ENCODE results near the gene R3HDML. TPM values are rescaled to one million over a fixed set of nuclear protein-coding genes. Genes with fewer than 3 reads are reported as not detected.

The R3HDML gene
- total and polyA plus RNA-seq, 9 of the 15 experiments (the other 6 are each of a cell fraction or from before 2014, with no cell fraction given): not detected

DNA sequence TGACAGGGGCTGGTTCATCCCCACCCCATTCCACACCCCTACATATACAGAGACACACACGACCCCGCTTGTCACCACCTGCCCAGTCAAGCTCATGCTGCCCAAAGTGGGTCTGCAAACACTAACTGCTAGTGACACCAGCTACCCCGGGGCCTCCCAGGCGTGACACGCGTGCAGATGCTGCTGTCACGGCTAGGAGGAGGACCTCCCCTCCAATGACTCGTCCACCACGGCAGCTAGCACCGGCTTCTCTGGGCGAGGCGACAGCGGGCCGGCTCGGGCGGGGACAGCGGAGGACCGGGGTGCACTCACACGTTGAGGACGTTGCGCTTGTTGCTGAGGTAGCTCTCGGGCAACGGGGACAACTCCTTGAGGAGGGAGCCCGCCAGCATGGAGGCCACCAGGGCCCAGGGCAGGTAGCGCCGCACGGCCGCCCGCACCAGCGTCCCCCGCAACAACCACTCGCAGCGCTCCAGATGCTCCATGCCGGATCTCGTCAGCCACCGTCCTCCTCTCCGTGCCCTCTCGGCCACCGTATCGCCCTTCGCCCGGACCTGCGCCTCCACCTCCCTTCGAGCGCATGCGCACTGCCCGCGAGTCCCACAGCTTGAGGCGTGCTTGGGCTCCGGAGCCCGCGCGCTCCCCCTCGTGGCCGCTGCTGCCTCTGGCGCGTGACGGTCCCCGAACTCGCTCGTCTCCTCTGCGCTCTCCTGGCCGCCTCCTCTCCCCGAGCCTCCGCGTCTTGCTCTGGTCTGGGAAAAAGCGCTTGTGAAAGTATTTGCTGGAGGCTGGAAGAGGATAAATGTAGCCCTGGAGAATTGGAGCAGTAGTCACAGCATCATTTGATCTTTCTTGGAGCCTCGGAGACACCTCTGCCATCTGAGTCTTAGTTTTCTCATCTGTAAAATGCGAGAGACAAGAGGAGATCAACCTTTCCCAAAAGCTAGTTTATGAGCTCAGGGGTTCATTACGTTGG lies 25.9 kb upstream of the R3HDML start, which contains the start of gene FITM2 (continued):
- TF ChIP-seq, protein P1, sequence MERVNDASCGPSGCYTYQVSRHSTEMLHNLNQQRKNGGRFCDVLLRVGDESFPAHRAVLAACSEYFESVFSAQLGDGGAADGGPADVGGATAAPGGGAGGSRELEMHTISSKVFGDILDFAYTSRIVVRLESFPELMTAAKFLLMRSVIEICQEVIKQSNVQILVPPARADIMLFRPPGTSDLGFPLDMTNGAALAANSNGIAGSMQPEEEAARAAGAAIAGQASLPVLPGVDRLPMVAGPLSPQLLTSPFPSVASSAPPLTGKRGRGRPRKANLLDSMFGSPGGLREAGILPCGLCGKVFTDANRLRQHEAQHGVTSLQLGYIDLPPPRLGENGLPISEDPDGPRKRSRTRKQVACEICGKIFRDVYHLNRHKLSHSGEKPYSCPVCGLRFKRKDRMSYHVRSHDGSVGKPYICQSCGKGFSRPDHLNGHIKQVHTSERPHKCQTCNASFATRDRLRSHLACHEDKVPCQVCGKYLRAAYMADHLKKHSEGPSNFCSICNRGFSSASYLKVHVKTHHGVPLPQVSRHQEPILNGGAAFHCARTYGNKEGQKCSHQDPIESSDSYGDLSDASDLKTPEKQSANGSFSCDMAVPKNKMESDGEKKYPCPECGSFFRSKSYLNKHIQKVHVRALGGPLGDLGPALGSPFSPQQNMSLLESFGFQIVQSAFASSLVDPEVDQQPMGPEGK (CRISPR knock-in tag; IDR thresholded peaks at IDR 0.05; ENCODE audit: borderline replicate concordance): no peak
- TF ChIP-seq, protein P2, sequence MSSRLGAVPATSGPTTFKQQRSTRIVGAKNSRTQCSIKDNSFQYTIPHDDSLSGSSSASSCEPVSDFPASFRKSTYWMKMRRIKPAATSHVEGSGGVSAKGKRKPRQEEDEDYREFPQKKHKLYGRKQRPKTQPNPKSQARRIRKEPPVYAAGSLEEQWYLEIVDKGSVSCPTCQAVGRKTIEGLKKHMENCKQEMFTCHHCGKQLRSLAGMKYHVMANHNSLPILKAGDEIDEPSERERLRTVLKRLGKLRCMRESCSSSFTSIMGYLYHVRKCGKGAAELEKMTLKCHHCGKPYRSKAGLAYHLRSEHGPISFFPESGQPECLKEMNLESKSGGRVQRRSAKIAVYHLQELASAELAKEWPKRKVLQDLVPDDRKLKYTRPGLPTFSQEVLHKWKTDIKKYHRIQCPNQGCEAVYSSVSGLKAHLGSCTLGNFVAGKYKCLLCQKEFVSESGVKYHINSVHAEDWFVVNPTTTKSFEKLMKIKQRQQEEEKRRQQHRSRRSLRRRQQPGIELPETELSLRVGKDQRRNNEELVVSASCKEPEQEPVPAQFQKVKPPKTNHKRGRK (tag; IDR thresholded peaks at IDR 0.05): no peak
- no peak for TF ChIP-seq MAFK (IDR thresholded peaks at IDR 0.05; ENCODE audit: low read length)
- TF ChIP-seq MIER1 (IDR thresholded peaks at IDR 0.05; ENCODE audit: low read depth): no peak
- TF ChIP-seq NR2C2 (CRISPR knock-in tag; IDR thresholded peaks at IDR 0.05): peak; percentile 76; the same call in 1 of the 2 replicates
- peak; percentile 47; the same call in 1 of the 2 replicates for TF ChIP-seq NR2C2 (tag; IDR thresholded peaks at IDR 0.05)
- TF ChIP-seq PCBP1 (IDR thresholded peaks at IDR 0.05; ENCODE audit: low read depth, low read length, poor library complexity, severe bottlenecking): no peak
- no peak for TF ChIP-seq SAFB2 (IDR thresholded peaks at IDR 0.05; ENCODE audit: borderline replicate concordance, low read depth, low read length, severe bottlenecking)
- peak; percentile 86 for TF ChIP-seq BHLHE40 (IDR thresholded peaks at IDR 0.05; ENCODE audit: low read length)
- TF ChIP-seq FIP1L1 (IDR thresholded peaks at IDR 0.05; ENCODE audit: low read depth, low read length, poor library complexity, severe bottlenecking): peak; percentile 79
- TF ChIP-seq CBFA2T2 (conservative IDR thresholded peaks at IDR 0.05): no peak
- no peak for TF ChIP-seq PML (IDR thresholded peaks at IDR 0.05; ENCODE audit: low read length)
- TF ChIP-seq, protein P3, sequence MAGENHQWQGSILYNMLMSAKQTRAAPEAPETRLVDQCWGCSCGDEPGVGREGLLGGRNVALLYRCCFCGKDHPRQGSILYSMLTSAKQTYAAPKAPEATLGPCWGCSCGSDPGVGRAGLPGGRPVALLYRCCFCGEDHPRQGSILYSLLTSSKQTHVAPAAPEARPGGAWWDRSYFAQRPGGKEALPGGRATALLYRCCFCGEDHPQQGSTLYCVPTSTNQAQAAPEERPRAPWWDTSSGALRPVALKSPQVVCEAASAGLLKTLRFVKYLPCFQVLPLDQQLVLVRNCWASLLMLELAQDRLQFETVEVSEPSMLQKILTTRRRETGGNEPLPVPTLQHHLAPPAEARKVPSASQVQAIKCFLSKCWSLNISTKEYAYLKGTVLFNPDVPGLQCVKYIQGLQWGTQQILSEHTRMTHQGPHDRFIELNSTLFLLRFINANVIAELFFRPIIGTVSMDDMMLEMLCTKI (IDR thresholded peaks at IDR 0.05; ENCODE audit: partially characterized antibody): no peak
- no peak for TF ChIP-seq TCF3 (CRISPR knock-in tag; IDR thresholded peaks at IDR 0.05)
- TF ChIP-seq NFXL1 (CRISPR knock-in tag; IDR thresholded peaks at IDR 0.05): no peak
- TF ChIP-seq BDP1 (IDR thresholded peaks at IDR 0.05; ENCODE audit: insufficient read depth, insufficient read length): no peak
- no peak for TF ChIP-seq UBTF (IDR thresholded peaks at IDR 0.05; ENCODE audit: borderline replicate concordance in 1 of 2, low read depth in 2 of 2, low read length in 2 of 2)
- no peak for TF ChIP-seq ZC3H8 (IDR thresholded peaks at IDR 0.05)
- TF ChIP-seq HDAC3 (IDR thresholded peaks at IDR 0.05; ENCODE audit: borderline replicate concordance, partially characterized antibody): no peak

All from K562 (cell line).